Liver (tissue), 9 donors: ENCODE measurements around the gene CDX1. TPM values are rescaled to one million over a fixed set of nuclear protein-coding genes. Genes with fewer than 3 reads are reported as not detected.

Source experiments
- DNase-seq: peaks from one replicate; pipeline ENCODE4 v3.0.0-alpha.2; 2017; ENCODE audit warnings: low spot score
- H3K27ac ChIP-seq, 2 donors: one replicate each; pipeline ENCODE4 v1.7.0; 2013; ENCODE audit warnings: inconsistent platforms in 2 of 2, low read length in 2 of 2, control low read depth in 1 of 2, low read depth in 1 of 2, mild to moderate bottlenecking in 1 of 2
- H3K27me3 ChIP-seq, 4 donors: one replicate each; pipeline versions ENCODE4 v1.6.1 to v1.7.0; 2013; ENCODE audit warnings: low read length in 3 of 4, inconsistent platforms in 1 of 4, mild to moderate bottlenecking in 1 of 4, moderate library complexity in 1 of 4; ENCODE audit not compliant: control insufficient read depth in 4 of 4, insufficient read depth in 4 of 4
- H3K36me3 ChIP-seq, 4 donors: one replicate each; pipeline versions ENCODE4 v1.6.1 to v1.7.0; 2013; ENCODE audit warnings: low read length in 3 of 4, mild to moderate bottlenecking in 3 of 4, low read depth in 1 of 4, moderate library complexity in 1 of 4; ENCODE audit not compliant: control insufficient read depth in 4 of 4, insufficient read depth in 3 of 4
- H3K4me1 ChIP-seq, 4 donors: one replicate each; pipeline versions ENCODE4 v1.6.1 to v1.7.0; 2013; ENCODE audit warnings: low read length in 3 of 4, mild to moderate bottlenecking in 3 of 4, moderate library complexity in 1 of 4; ENCODE audit not compliant: control insufficient read depth in 4 of 4, insufficient read depth in 4 of 4
- H3K4me3 ChIP-seq, 3 donors: one replicate each; pipeline versions ENCODE4 v1.6.1 to v1.7.0; 2013; ENCODE audit warnings: low read length in 3 of 3, control low read depth in 1 of 3, low read depth in 1 of 3, mild to moderate bottlenecking in 1 of 3
- H3K9ac ChIP-seq, 2 donors: one replicate each; pipeline ENCODE4 v1.7.0; 2013; ENCODE audit warnings: low read length in 2 of 2, mild to moderate bottlenecking in 2 of 2, moderate library complexity in 2 of 2, control low read depth in 1 of 2, low read depth in 1 of 2
- H3K9me3 ChIP-seq, 4 donors: one replicate each; pipeline versions ENCODE4 v1.6.1 to v1.7.0; 2013; ENCODE audit warnings: low read length in 3 of 4; ENCODE audit not compliant: control insufficient read depth in 4 of 4
- ATF3 ChIP-seq: IDR thresholded peaks from 2 replicates; pipeline ENCODE4 v1.6.1; 2016; ENCODE audit warnings: antibody characterized with exemption
- CTCF ChIP-seq: fragments of 150-350 bp; IDR thresholded peaks from 2 replicates; pipeline ENCODE4 v1.5.1; 2017; ENCODE audit warnings: improper control_type of control experiment, low read depth, low read length; ENCODE audit not compliant: missing input control
- EGR1 ChIP-seq, 2 donors: IDR thresholded peaks; 2 replicates each; pipeline ENCODE4 v1.6.1; 2016 to 2018; ENCODE audit warnings: antibody characterized with exemption in 2 of 2, low read depth in 2 of 2
- FOXA1 ChIP-seq: IDR thresholded peaks from 2 replicates; pipeline ENCODE4 v1.6.1; 2016; ENCODE audit warnings: antibody characterized with exemption
- FOXA2 ChIP-seq: IDR thresholded peaks from 2 replicates; pipeline ENCODE4 v1.6.1; 2016; ENCODE audit warnings: antibody characterized with exemption
- GABPA ChIP-seq, 2 donors: IDR thresholded peaks in 1 of 2; conservative IDR thresholded peaks in 1 of 2; 2 replicates each; pipeline ENCODE4 v1.6.1; 2016; ENCODE audit warnings: antibody characterized with exemption in 2 of 2, mild to moderate bottlenecking in 1 of 2, moderate library complexity in 1 of 2
- HNF4G ChIP-seq: IDR thresholded peaks from 2 replicates; pipeline ENCODE4 v1.6.1; 2016; ENCODE audit warnings: antibody characterized with exemption
- JUND ChIP-seq, 2 donors: IDR thresholded peaks; 2 replicates each; pipeline ENCODE4 v1.6.1; 2016; ENCODE audit warnings: antibody characterized with exemption in 2 of 2
- MAX ChIP-seq: IDR thresholded peaks from 2 replicates; pipeline ENCODE4 v1.6.1; 2016; ENCODE audit warnings: antibody characterized with exemption
- NR2F2 ChIP-seq: IDR thresholded peaks from 2 replicates; pipeline ENCODE4 v1.6.1; 2016; ENCODE audit warnings: antibody characterized with exemption
- RAD21 ChIP-seq, 2 donors: IDR thresholded peaks; 2 replicates each; pipeline ENCODE4 v1.6.1; 2016; ENCODE audit warnings: antibody characterized with exemption in 2 of 2, mild to moderate bottlenecking in 2 of 2
- SP1 ChIP-seq: IDR thresholded peaks from 2 replicates; pipeline ENCODE4 v1.6.1; 2018; ENCODE audit warnings: antibody characterized with exemption, mild to moderate bottlenecking
- TAF1 ChIP-seq: conservative IDR thresholded peaks from 2 replicates; pipeline ENCODE4 v1.6.1; 2016; ENCODE audit warnings: antibody characterized with exemption, mild to moderate bottlenecking
- ZBTB33 ChIP-seq: IDR thresholded peaks from 2 replicates; pipeline ENCODE4 v1.6.1; 2016; ENCODE audit warnings: antibody characterized with exemption
- WGBS: extraction: QIAGEN DNeasy Blood & Tissue Kit; methylation state at CpG from one replicate; pipeline ENCODE4 v1.1.7; 2013; 5-methylcytosine and 5-hydroxymethylcytosine counted together
- polyA plus RNA-seq, 2 donors: library from polyadenylated mRNA; stranded (reverse) in 1 of 2; unstranded in 1 of 2; fragments of 200-250 nt in 1 of 2; fragments of >200 nt in 1 of 2; fragmentation: Nextera tagmentation in 1 of 2; extraction: Ambion mirVana in 1 of 2; gene quantifications; one replicate each; pipeline versions ENCODE4 v1.2.1 to v1.2.3, GENCODE V29; 2013 to 2015
- total RNA-seq, 2 donors: library from RNA; depleted of rRNA; stranded (reverse); fragments of >200 nt; gene quantifications; one replicate each; pipeline ENCODE4 v1.2.3, GENCODE V29; 2014
- donor health status: healthy.
- donor health status: healthy.
- donor health status: healthy.
- donor health status: healthy.
- donor health status: healthy.

CDX1 gene
- total and polyA plus RNA-seq, 4 donors = not detected

GRCh38 chr5:150156027-150156368 lies 10.6 kb upstream of the CDX1 start:
- no peak for TF ChIP-seq NR2F2
- Histone ChIP-seq H3K9me3 (no peaks in the 10 kb centered on the region), H3K27me3 (no peaks in the 10 kb centered on the region), H3K36me3 (no peaks in the 10 kb centered on the region), H3K27ac (peak overlapping the region; percentile 32 to 58), H3K4me3 (no peak overlapping the region), H3K4me1 (peaks cover 0 to 1% (median 0%) of the 10 kb centered on the region in 4 donors), H3K9ac (no peak overlapping the region)
- no peak for DNase-seq
- 60% methylated on average over 9 of the region's 9 CpGs for WGBS

GRCh38 chr5:150156540-150156939 lies 10.0 kb upstream of the CDX1 start:
- H3K4me1 ChIP-seq = peaks cover 0 to 4% (median 0%) of the 10 kb centered on the region in 4 donors
- peak overlapping the region; percentile 32 to 58 for H3K27ac ChIP-seq
- H3K9me3 ChIP-seq = no peaks in the 10 kb centered on the region
- DNase-seq = no peak
- H3K27me3 ChIP-seq = no peaks in the 10 kb centered on the region
- WGBS = 81% methylated on average over 4 of the region's 4 CpGs
- H3K4me3 ChIP-seq = no peak overlapping the region
- H3K9ac ChIP-seq = no peak overlapping the region
- H3K36me3 ChIP-seq = no peaks in the 10 kb centered on the region
- TF ChIP-seq ATF3 (no peak), HNF4G (no peak), FOXA2 (no peak), SP1 (no peak), GABPA (IDR thresholded peaks at IDR 0.05 in 1 of 2, conservative IDR thresholded peaks at IDR 0.05 in 1 of 2) (no peak), JUND (IDR thresholded peaks at IDR 0.05) (no peak)

GRCh38 chr5:150157168-150157567 lies 9.4 kb upstream of the CDX1 start:
- peak overlapping the region in 1 of 2 donors; percentile 54 for H3K27ac ChIP-seq
- peaks cover 0 to 4% (median 0%) of the 10 kb centered on the region in 4 donors for H3K4me1 ChIP-seq
- no peak overlapping the region for H3K4me3 ChIP-seq
- 87% methylated on average over 3 of the region's 3 CpGs for WGBS
- DNase-seq = no peak
- no peak overlapping the region for H3K9ac ChIP-seq
- H3K27me3 ChIP-seq = no peaks in the 10 kb centered on the region
- H3K9me3 ChIP-seq = no peaks in the 10 kb centered on the region
- no peak for TF ChIP-seq RAD21 (IDR thresholded peaks at IDR 0.05)
- TF ChIP-seq MAX = no peak
- TF ChIP-seq TAF1 = no peak
- no peak for TF ChIP-seq GABPA (IDR thresholded peaks at IDR 0.05 in 1 of 2, conservative IDR thresholded peaks at IDR 0.05 in 1 of 2)
- TF ChIP-seq FOXA1 = no peak
- TF ChIP-seq ATF3 = no peak
- H3K36me3 ChIP-seq = no peaks in the 10 kb centered on the region

- Histone ChIP-seq H3K9me3 (no peaks in the 10 kb centered on the region), H3K27me3 (peaks cover 0 to 2% (median 0%) of the 10 kb centered on the region in 4 donors), H3K4me3 (no peak overlapping the region), H3K27ac (peak overlapping the region; percentile 44 to 72), H3K9ac (no peak overlapping the region), H3K36me3 (no peaks in the 10 kb centered on the region), H3K4me1 (peaks cover 0 to 4% (median 0%) of the 10 kb centered on the region in 4 donors)
- 68% methylated on average over 12 of the region's 12 CpGs for WGBS
- DNase-seq = no peak
- TF ChIP-seq MAX (no peak), CTCF (no peak), JUND (IDR thresholded peaks at IDR 0.05) (no peak), ZBTB33 (no peak), EGR1 (IDR thresholded peaks at IDR 0.05; ENCODE audit: low read depth in 2 of 2) (no peak)
Measured at GRCh38 chr5:150158170-150158949, 8.2 kb upstream of the CDX1 start.
